ENCODE results near the gene ISG20L2.

The ISG20L2 gene

GRCh38 chr1:156752843-156753482 lies 24.4 kb upstream of the ISG20L2 start:
- no peak for DNase-seq

- DNase-seq: peak; percentile 94
Observed at GRCh38 chr1:156751757-156752481, 23.4 kb upstream of the ISG20L2 start.

- no peak for DNase-seq
Observed at GRCh38 chr1:156751451-156751756, 22.8 kb upstream of the ISG20L2 start, which contains the start of gene HDGF. HDGF (minus strand) TSS chr1:156751675; CDS start chr1:156751429, 246 bp downstream.

GRCh38 chr1:156750711-156751450 lies 22.3 kb upstream of the ISG20L2 start:
- DNase-seq: no peak

GRCh38 chr1:156750191-156750672 lies 21.7 kb upstream of the ISG20L2 start:
- DNase-seq: no peak

GRCh38 chr1:156749419-156750118 lies 21.0 kb upstream of the ISG20L2 start:
- DNase-seq: no peak

- no peak for DNase-seq
Observed at GRCh38 chr1:156748670-156749418, 20.3 kb upstream of the ISG20L2 start.

- no peak for DNase-seq
Observed at GRCh38 chr1:156747742-156748669, 19.4 kb upstream of the ISG20L2 start.

- DNase-seq: peak; percentile 47 to 55
Observed at GRCh38 chr1:156746728-156747631, 18.4 kb upstream of the ISG20L2 start.

- no peak for DNase-seq
Observed at GRCh38 chr1:156746406-156746727, 17.8 kb upstream of the ISG20L2 start.

- no peak for DNase-seq
Observed at GRCh38 chr1:156745881-156746280, 17.3 kb upstream of the ISG20L2 start.

GRCh38 chr1:156744786-156745419 lies 16.3 kb upstream of the ISG20L2 start:
- DNase-seq: no peak

GRCh38 chr1:156744344-156744743 lies 15.8 kb upstream of the ISG20L2 start:
- DNase-seq: no peak

GRCh38 chr1:156743367-156744302 lies 15.1 kb upstream of the ISG20L2 start:
- no peak for DNase-seq

- DNase-seq: no peak
Observed at GRCh38 chr1:156742801-156743200, 14.2 kb upstream of the ISG20L2 start.

GRCh38 chr1:156742017-156742416 lies 13.5 kb upstream of the ISG20L2 start:
- DNase-seq: no peak

- DNase-seq: no peak
Observed at GRCh38 chr1:156741481-156741983, 13.0 kb upstream of the ISG20L2 start.

- DNase-seq: peak; percentile 99
Observed at GRCh38 chr1:156740741-156741480, 12.3 kb upstream of the ISG20L2 start, which contains the start of gene MRPL24. MRPL24 (minus strand) TSS chr1:156741088; CDS start chr1:156738704, 2,384 bp downstream.
